Esophagus muscularis mucosa (tissue), 4 donors: ENCODE measurements around the gene SLC16A3.

Source experiments
- EP300 ChIP-seq: sonication (generic); formaldehyde crosslinking; IDR thresholded peaks from one replicate; pipeline ENCODE4 v1.6.1; 2017; ENCODE audit warnings: antibody characterized with exemption
- POLR2A ChIP-seq: fragments of 450-650 bp; IDR thresholded peaks from one replicate; pipeline ENCODE4 v1.6.1; 2017; ENCODE audit warnings: antibody characterized with exemption, moderate library complexity, mild to moderate bottlenecking, low read depth
- POLR2AphosphoS5 ChIP-seq, 2 donors: sonication (generic); formaldehyde crosslinking; IDR thresholded peaks; one replicate each; pipeline ENCODE4 v1.6.1; 2017; ENCODE audit warnings: antibody characterized with exemption in 2 of 2
- TF ChIP-seq, protein P1 (sequence below), 3 experiments: fragments of 200-600 bp in 2 of 3; fragments of 450-650 bp in 1 of 3; sonication (generic) in 2 of 3; IDR thresholded peaks; one replicate each; pipeline ENCODE4 v1.5.1; 2017 to 2019; ENCODE audit warnings: antibody characterized with exemption in 3 of 3, mild to moderate bottlenecking in 2 of 3, moderate library complexity in 1 of 3

DNA sequence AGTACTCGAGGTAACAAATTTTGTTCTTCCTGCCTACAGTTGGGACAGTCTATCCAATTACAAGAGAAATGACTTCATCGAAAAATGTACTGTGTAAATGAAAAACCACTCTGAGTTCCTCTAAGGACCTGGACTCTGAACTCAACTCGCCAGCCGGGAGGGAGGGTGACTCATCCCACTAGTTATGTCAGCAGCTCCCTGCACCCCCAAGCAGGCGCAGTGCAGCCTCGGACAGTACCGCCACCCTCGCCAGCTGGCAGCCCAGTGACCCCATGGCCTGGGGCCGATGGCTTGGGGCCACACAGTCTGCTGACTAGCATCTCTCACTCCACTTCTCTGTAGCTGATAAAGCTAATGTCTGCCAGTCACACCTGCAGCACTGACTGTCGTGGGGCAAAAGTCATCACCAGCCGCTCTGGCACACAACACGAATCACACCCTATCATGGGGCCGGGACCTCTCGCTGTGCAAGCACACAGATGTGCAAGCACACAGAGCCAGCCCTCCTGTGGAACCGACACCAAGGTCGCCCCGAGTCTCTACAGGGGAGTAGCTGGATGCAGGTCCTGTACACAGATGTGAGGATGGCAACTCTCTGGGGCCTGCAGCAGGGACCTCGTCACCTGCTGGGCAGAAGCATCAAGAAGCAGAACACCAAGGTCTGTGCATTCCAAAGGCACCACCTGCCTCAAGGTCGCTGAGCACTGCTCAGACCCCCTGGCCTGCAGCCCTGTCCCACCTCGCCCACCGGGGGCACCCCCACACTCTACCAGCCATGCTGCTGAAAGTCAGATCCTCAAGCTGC is 38.9 kb downstream of the SLC16A3 start:
- TF ChIP-seq, protein P1, sequence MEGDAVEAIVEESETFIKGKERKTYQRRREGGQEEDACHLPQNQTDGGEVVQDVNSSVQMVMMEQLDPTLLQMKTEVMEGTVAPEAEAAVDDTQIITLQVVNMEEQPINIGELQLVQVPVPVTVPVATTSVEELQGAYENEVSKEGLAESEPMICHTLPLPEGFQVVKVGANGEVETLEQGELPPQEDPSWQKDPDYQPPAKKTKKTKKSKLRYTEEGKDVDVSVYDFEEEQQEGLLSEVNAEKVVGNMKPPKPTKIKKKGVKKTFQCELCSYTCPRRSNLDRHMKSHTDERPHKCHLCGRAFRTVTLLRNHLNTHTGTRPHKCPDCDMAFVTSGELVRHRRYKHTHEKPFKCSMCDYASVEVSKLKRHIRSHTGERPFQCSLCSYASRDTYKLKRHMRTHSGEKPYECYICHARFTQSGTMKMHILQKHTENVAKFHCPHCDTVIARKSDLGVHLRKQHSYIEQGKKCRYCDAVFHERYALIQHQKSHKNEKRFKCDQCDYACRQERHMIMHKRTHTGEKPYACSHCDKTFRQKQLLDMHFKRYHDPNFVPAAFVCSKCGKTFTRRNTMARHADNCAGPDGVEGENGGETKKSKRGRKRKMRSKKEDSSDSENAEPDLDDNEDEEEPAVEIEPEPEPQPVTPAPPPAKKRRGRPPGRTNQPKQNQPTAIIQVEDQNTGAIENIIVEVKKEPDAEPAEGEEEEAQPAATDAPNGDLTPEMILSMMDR (IDR thresholded peaks at IDR 0.05), result peak in 1 of 3 experiments; percentile 5
- TF ChIP-seq POLR2A (no peak), EP300 (no peak), POLR2AphosphoS5 (IDR thresholded peaks at IDR 0.05) (peak; percentile 73 to 96)
